ENCODE results near the gene PTPN18. TPM values are rescaled to one million over a fixed set of nuclear protein-coding genes. Genes with fewer than 3 reads are reported as not detected.

The PTPN18 gene
- total RNA-seq, 2 donors from 2014 or later: 61.7 to 156 TPM

DNA sequence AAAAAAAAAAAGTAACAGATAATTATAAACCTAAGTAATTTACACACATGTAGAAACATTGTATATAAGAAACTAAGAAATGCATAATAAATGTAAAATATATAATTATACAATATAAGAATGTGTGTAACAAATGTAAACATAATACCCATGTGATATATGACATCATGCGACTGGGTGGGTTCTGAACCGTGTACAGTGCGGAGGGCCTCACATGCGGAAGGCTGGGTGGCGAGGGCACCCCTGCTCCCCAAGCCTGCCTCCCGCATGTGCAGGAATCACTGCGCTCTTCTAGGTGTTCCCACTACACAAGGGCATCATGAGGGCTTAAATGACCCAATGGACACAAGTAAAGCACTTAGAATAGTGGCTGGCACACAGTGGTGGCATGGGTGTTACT, 2.0 kb downstream of the PTPN18 start:
- no peaks in the 10 kb centered on the region for H3K36me3 ChIP-seq (replicated peaks in 1 of 2; ENCODE audit: insufficient read depth in 1 of 2, low read depth in 2 of 2)
- ATAC-seq (no peak), DNase-seq (no peak)
- H3K9me3 ChIP-seq: no peaks in the 10 kb centered on the region
- peaks cover 36% of the 10 kb centered on the region for H3K4me1 ChIP-seq
- intact Hi-C loops (cut with DNase I): no loop called here
- H3K4me3 ChIP-seq: no peak overlapping the region
- no peaks in the 10 kb centered on the region for H3K27me3 ChIP-seq
- 91 to 94% methylated on average over 7 of the region's 7 CpGs for WGBS, 2 donors
- no peak overlapping the region for H3K27ac ChIP-seq
- TF ChIP-seq CTCF (IDR thresholded peaks at IDR 0.05) (no peak), POLR2A (IDR thresholded peaks at IDR 0.05) (no peak)

- H3K9me3 ChIP-seq: no peaks in the 10 kb centered on the region
- TF ChIP-seq POLR2A (IDR thresholded peaks at IDR 0.05) (no peak), CTCF (IDR thresholded peaks at IDR 0.05) (no peak)
- peaks cover 27% of the 10 kb centered on the region for H3K4me1 ChIP-seq
- WGBS, 2 donors: 92% methylated on average over 24 to 33 of the region's 33 CpGs
- H3K27ac ChIP-seq: no peak overlapping the region
- H3K27me3 ChIP-seq: no peaks in the 10 kb centered on the region
- intact Hi-C loops (cut with DNase I): no loop called here
- DNase-seq: no peak
- no peak overlapping the region for H3K4me3 ChIP-seq
- ATAC-seq: no peak
- no peaks in the 10 kb centered on the region for H3K36me3 ChIP-seq (replicated peaks in 1 of 2; ENCODE audit: insufficient read depth in 1 of 2, low read depth in 2 of 2)
Observed at GRCh38 chr2:130358420-130359350, 2.8 kb downstream of the PTPN18 start.

GRCh38 chr2:130359466-130359865, 3.6 kb downstream of the PTPN18 start:
- TF ChIP-seq CTCF (IDR thresholded peaks at IDR 0.05) (no peak), POLR2A (IDR thresholded peaks at IDR 0.05) (no peak)
- no peaks in the 10 kb centered on the region for H3K36me3 ChIP-seq (replicated peaks in 1 of 2; ENCODE audit: insufficient read depth in 1 of 2, low read depth in 2 of 2)
- H3K4me1 ChIP-seq: peaks cover 20% of the 10 kb centered on the region
- ATAC-seq (no peak), DNase-seq (no peak)
- H3K27me3 ChIP-seq: no peaks in the 10 kb centered on the region
- no peaks in the 10 kb centered on the region for H3K9me3 ChIP-seq
- 74 to 79% methylated on average over 5 of the region's 5 CpGs for WGBS, 2 donors
- H3K27ac ChIP-seq: no peak overlapping the region
- no peak overlapping the region for H3K4me3 ChIP-seq
- intact Hi-C loops (cut with DNase I): no loop called here

DNA sequence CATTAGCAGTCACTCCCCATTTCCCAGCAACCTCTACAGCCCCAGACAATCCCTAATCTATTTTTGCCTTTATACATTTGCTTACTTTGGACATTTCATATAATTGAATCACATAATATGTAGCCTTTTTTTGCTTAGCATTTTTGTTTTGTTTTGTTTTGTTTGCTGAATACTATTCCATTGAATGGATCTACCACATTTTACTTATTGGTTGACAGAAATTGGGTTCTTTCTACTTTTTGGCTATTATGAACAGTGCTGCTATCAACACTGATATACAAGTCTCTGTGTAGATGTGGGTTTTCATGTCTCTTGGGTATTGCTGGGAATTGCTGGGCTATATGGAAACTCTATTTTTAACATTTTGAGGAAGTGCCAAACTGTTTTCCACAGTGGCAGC, 7.6 kb downstream of the PTPN18 start:
- Histone ChIP-seq H3K36me3 (replicated peaks in 1 of 2; ENCODE audit: insufficient read depth in 1 of 2, low read depth in 2 of 2) (no peaks in the 10 kb centered on the region), H3K4me1 (no peaks in the 10 kb centered on the region), H3K27me3 (no peaks in the 10 kb centered on the region), H3K27ac (no peak overlapping the region), H3K4me3 (no peak overlapping the region), H3K9me3 (no peaks in the 10 kb centered on the region)
- no peak for DNase-seq
- TF ChIP-seq CTCF (IDR thresholded peaks at IDR 0.05) (no peak), POLR2A (IDR thresholded peaks at IDR 0.05) (no peak)
- no peak for ATAC-seq
- intact Hi-C loops (cut with DNase I): no loop called here

DNA sequence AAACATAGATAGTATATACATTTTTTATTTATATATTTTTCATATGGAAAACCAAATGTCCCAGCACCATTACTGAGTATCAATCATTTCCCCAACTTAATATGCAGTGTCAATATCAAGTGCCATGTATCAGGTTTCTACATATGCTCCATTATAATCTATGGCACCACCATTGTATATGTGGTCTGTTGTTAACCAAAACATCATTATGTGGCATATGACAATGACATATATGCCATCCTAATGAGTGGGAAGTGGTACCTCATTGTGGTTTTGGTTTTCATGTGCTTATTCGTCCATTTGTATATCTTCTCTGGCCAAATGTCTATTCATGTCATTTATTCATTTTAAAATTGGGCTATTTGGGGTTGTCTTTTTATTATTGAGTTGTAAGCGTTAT, 9.2 kb downstream of the PTPN18 start:
- Histone ChIP-seq H3K4me3 (no peak overlapping the region), H3K27me3 (no peaks in the 10 kb centered on the region), H3K36me3 (replicated peaks in 1 of 2; ENCODE audit: insufficient read depth in 1 of 2, low read depth in 2 of 2) (no peaks in the 10 kb centered on the region), H3K27ac (no peak overlapping the region), H3K9me3 (no peaks in the 10 kb centered on the region), H3K4me1 (no peaks in the 10 kb centered on the region)
- intact Hi-C loops (cut with DNase I): no loop called here
- TF ChIP-seq POLR2A (IDR thresholded peaks at IDR 0.05): no peak
- no peak for TF ChIP-seq CTCF (IDR thresholded peaks at IDR 0.05)
- 88 to 98% methylated on average over 2 of the region's 2 CpGs for WGBS, 2 donors
- DNase-seq: no peak
- no peak for ATAC-seq
